IPS DF 19.7 (cell line): ENCODE results near the gene IMMP2L.

ENCODE experiments used
- DNase-seq: peaks from one replicate; pipeline ENCODE4 v3.0.0-alpha.2; 2013; ENCODE audit warnings: low read depth, low spot score

The IMMP2L gene

GRCh38 chr7:110870926-110871325, 691.4 kb downstream of the IMMP2L start:
- no peak for DNase-seq

- no peak for DNase-seq
Measured at GRCh38 chr7:110868458-110868857, 693.8 kb downstream of the IMMP2L start.

- DNase-seq: no peak
Measured at GRCh38 chr7:110867771-110868170, 694.5 kb downstream of the IMMP2L start.

GRCh38 chr7:110863258-110863657, 699.0 kb downstream of the IMMP2L start:
- no peak for DNase-seq

- no peak for DNase-seq
Measured at GRCh38 chr7:110861163-110861562, 701.1 kb downstream of the IMMP2L start.

- DNase-seq: no peak
Measured at GRCh38 chr7:110857106-110857505, 705.2 kb downstream of the IMMP2L start.

- no peak for DNase-seq
Measured at GRCh38 chr7:110856704-110857103, 705.6 kb downstream of the IMMP2L start.

GRCh38 chr7:110854651-110855050, 707.6 kb downstream of the IMMP2L start:
- DNase-seq: no peak

- no peak for DNase-seq
Measured at GRCh38 chr7:110854166-110854565, 708.1 kb downstream of the IMMP2L start.

- no peak for DNase-seq
Measured at GRCh38 chr7:110853263-110853662, 709.0 kb downstream of the IMMP2L start.

- DNase-seq: no peak
Measured at GRCh38 chr7:110852156-110852940, 709.9 kb downstream of the IMMP2L start.

GRCh38 chr7:110850224-110850623, 712.1 kb downstream of the IMMP2L start:
- no peak for DNase-seq

- DNase-seq: no peak
Measured at GRCh38 chr7:110842796-110843195, 719.5 kb downstream of the IMMP2L start.

- DNase-seq: no peak
Measured at GRCh38 chr7:110841840-110842545, 720.3 kb downstream of the IMMP2L start.

- no peak for DNase-seq
Measured at GRCh38 chr7:110839866-110840265, 722.4 kb downstream of the IMMP2L start.

GRCh38 chr7:110835849-110836248, 726.4 kb downstream of the IMMP2L start:
- DNase-seq: no peak

- no peak for DNase-seq
Measured at GRCh38 chr7:110835218-110835617, 727.1 kb downstream of the IMMP2L start.

GRCh38 chr7:110831419-110831818, 730.9 kb downstream of the IMMP2L start:
- no peak for DNase-seq

GRCh38 chr7:110830778-110831177, 731.5 kb downstream of the IMMP2L start:
- no peak for DNase-seq

- no peak for DNase-seq
Measured at GRCh38 chr7:110827936-110828335, 734.4 kb downstream of the IMMP2L start.

- no peak for DNase-seq
Measured at GRCh38 chr7:110827287-110827855, 734.9 kb downstream of the IMMP2L start.

- no peak for DNase-seq
Measured at GRCh38 chr7:110813986-110814385, 748.3 kb downstream of the IMMP2L start.

- no peak for DNase-seq
Measured at GRCh38 chr7:110809832-110810231, 752.5 kb downstream of the IMMP2L start.
